ENCODE results near the gene CLIP1.
A peak's percentile ranks its signal among the peaks of the same experiment; 100 is the strongest.

Gene CLIP1

GRCh38 chr12:122250536-122250935, 171.9 kb downstream of the CLIP1 start:
- DNase-seq (ENCODE audit: low read depth in 1 of 2, low spot score in 1 of 2), result no peak
- in situ Hi-C loops (cut with HindIII; ENCODE audit: low pct_unique_long_range_greater_than_20kb, low sequenced_read_pairs), result no loop called here
- TF ChIP-seq JUND (IDR thresholded peaks at IDR 0.05; ENCODE audit: low read depth), result no peak

- in situ Hi-C loops (cut with HindIII; ENCODE audit: low pct_unique_long_range_greater_than_20kb, low sequenced_read_pairs), result no loop called here
- DNase-seq (ENCODE audit: low read depth in 1 of 2, low spot score in 1 of 2), result no peak
- no peak for TF ChIP-seq JUND (IDR thresholded peaks at IDR 0.05; ENCODE audit: low read depth)
Observed at GRCh38 chr12:122250047-122250446, 172.4 kb downstream of the CLIP1 start.

- no peak for TF ChIP-seq JUND (IDR thresholded peaks at IDR 0.05; ENCODE audit: low read depth)
- in situ Hi-C loops (cut with HindIII; ENCODE audit: low pct_unique_long_range_greater_than_20kb, low sequenced_read_pairs), result no loop called here
- no peak for DNase-seq (ENCODE audit: low read depth in 1 of 2, low spot score in 1 of 2)
Observed at GRCh38 chr12:122245553-122245952, 176.9 kb downstream of the CLIP1 start.

GRCh38 chr12:122244565-122245371, 177.7 kb downstream of the CLIP1 start:
- TF ChIP-seq JUND (IDR thresholded peaks at IDR 0.05; ENCODE audit: low read depth), result no peak
- in situ Hi-C loops (cut with HindIII; ENCODE audit: low pct_unique_long_range_greater_than_20kb, low sequenced_read_pairs), result no loop called here
- DNase-seq (ENCODE audit: low read depth in 1 of 2, low spot score in 1 of 2), result no peak

- in situ Hi-C loops (cut with HindIII; ENCODE audit: low pct_unique_long_range_greater_than_20kb, low sequenced_read_pairs), result no loop called here
- no peak for DNase-seq (ENCODE audit: low read depth in 1 of 2, low spot score in 1 of 2)
- TF ChIP-seq JUND (IDR thresholded peaks at IDR 0.05; ENCODE audit: low read depth), result no peak
Observed at GRCh38 chr12:122243965-122244364, 178.5 kb downstream of the CLIP1 start.

GRCh38 chr12:122238861-122239260, 183.6 kb downstream of the CLIP1 start:
- peak in 1 of 2 experiments; percentile 6 for DNase-seq (ENCODE audit: low read depth in 1 of 2, low spot score in 1 of 2)
- TF ChIP-seq JUND (IDR thresholded peaks at IDR 0.05; ENCODE audit: low read depth), result no peak
- in situ Hi-C loops (cut with HindIII; ENCODE audit: low pct_unique_long_range_greater_than_20kb, low sequenced_read_pairs), result no loop called here

- DNase-seq (ENCODE audit: low read depth in 1 of 2, low spot score in 1 of 2), result no peak
- in situ Hi-C loops (cut with HindIII; ENCODE audit: low pct_unique_long_range_greater_than_20kb, low sequenced_read_pairs), result no loop called here
- no peak for TF ChIP-seq JUND (IDR thresholded peaks at IDR 0.05; ENCODE audit: low read depth)
Observed at GRCh38 chr12:122235741-122236140, 186.7 kb downstream of the CLIP1 start.

GRCh38 chr12:122232691-122233090, 189.8 kb downstream of the CLIP1 start:
- DNase-seq (ENCODE audit: low read depth in 1 of 2, low spot score in 1 of 2), result no peak
- TF ChIP-seq JUND (IDR thresholded peaks at IDR 0.05; ENCODE audit: low read depth), result no peak
- in situ Hi-C loops (cut with HindIII; ENCODE audit: low pct_unique_long_range_greater_than_20kb, low sequenced_read_pairs), result no loop called here

- no peak for DNase-seq (ENCODE audit: low read depth in 1 of 2, low spot score in 1 of 2)
- in situ Hi-C loops (cut with HindIII; ENCODE audit: low pct_unique_long_range_greater_than_20kb, low sequenced_read_pairs), result no loop called here
- no peak for TF ChIP-seq JUND (IDR thresholded peaks at IDR 0.05; ENCODE audit: low read depth)
Observed at GRCh38 chr12:122230798-122231197, 191.7 kb downstream of the CLIP1 start.

- DNase-seq (ENCODE audit: low read depth in 1 of 2, low spot score in 1 of 2), result no peak
- in situ Hi-C loops (cut with HindIII; ENCODE audit: low pct_unique_long_range_greater_than_20kb, low sequenced_read_pairs), result no loop called here
- no peak for TF ChIP-seq JUND (IDR thresholded peaks at IDR 0.05; ENCODE audit: low read depth)
Observed at GRCh38 chr12:122228092-122228491, 194.4 kb downstream of the CLIP1 start.

GRCh38 chr12:122227341-122227740, 195.1 kb downstream of the CLIP1 start:
- in situ Hi-C loops (cut with HindIII; ENCODE audit: low pct_unique_long_range_greater_than_20kb, low sequenced_read_pairs), result no loop called here
- DNase-seq (ENCODE audit: low read depth in 1 of 2, low spot score in 1 of 2), result no peak

GRCh38 chr12:122226366-122227125, 195.9 kb downstream of the CLIP1 start:
- no peak for DNase-seq (ENCODE audit: low read depth in 1 of 2, low spot score in 1 of 2)
- TF ChIP-seq JUND (IDR thresholded peaks at IDR 0.05; ENCODE audit: low read depth), result no peak
- in situ Hi-C loops (cut with HindIII; ENCODE audit: low pct_unique_long_range_greater_than_20kb, low sequenced_read_pairs), result no loop called here

More at GRCh38 chr12:122227341-122227740, 195.1 kb downstream of the CLIP1 start:
- no peak for TF ChIP-seq JUND (IDR thresholded peaks at IDR 0.05; ENCODE audit: low read depth)

GRCh38 chr12:122225683-122226365, 196.6 kb downstream of the CLIP1 start, which contains the start of gene DIABLO:
DIABLO (minus strand) TSS chr12:122226052; CDS start chr12:122226014, 38 bp downstream.
- DNase-seq (ENCODE audit: low read depth in 1 of 2, low spot score in 1 of 2), result peak; percentile 93 to 100
- TF ChIP-seq JUND (IDR thresholded peaks at IDR 0.05; ENCODE audit: low read depth), result no peak
- in situ Hi-C loops (cut with HindIII; ENCODE audit: low pct_unique_long_range_greater_than_20kb, low sequenced_read_pairs), result no loop called here

Measured in T47D (cell line).